ENCODE measurements around the gene IRF9.

DNA sequence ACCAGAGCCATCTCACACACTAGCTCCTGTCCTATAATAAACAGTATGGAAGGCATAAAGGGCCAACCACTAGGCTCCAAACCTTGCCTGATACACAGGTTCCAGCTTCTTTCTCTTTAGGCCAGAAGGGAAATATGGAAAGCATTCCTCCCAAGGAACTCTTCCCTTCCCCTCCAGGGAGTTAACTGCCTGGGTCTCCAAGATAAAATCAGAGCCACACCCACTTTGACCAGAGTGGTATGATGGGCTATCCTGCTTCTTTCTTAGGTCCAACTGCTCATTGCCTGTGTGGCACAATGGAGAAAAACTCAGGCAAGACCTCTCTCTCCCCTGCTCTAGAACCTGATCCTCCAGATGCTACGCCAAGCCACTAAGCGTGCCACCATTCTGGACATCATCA is 46.6 kb downstream of the IRF9 start:
- TF ChIP-seq, protein P1, sequence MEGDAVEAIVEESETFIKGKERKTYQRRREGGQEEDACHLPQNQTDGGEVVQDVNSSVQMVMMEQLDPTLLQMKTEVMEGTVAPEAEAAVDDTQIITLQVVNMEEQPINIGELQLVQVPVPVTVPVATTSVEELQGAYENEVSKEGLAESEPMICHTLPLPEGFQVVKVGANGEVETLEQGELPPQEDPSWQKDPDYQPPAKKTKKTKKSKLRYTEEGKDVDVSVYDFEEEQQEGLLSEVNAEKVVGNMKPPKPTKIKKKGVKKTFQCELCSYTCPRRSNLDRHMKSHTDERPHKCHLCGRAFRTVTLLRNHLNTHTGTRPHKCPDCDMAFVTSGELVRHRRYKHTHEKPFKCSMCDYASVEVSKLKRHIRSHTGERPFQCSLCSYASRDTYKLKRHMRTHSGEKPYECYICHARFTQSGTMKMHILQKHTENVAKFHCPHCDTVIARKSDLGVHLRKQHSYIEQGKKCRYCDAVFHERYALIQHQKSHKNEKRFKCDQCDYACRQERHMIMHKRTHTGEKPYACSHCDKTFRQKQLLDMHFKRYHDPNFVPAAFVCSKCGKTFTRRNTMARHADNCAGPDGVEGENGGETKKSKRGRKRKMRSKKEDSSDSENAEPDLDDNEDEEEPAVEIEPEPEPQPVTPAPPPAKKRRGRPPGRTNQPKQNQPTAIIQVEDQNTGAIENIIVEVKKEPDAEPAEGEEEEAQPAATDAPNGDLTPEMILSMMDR (conservative IDR thresholded peaks at IDR 0.05; ENCODE audit: low read length) = no peak
- TF ChIP-seq EZH2phosphoT487 (IDR thresholded peaks at IDR 0.05; ENCODE audit: borderline replicate concordance, low read depth, low read length) = no peak

Measured in OCI-LY7 (cell line).